ENCODE measurements around the gene POLE2. TPM values are rescaled to one million over a fixed set of nuclear protein-coding genes. Genes with fewer than 3 reads are reported as not detected.
A peak's percentile ranks its signal among the peaks of the same experiment; 100 is the strongest.

The POLE2 gene
- total RNA-seq, 1 experiment from 2014 or later, result 53.4 TPM

DNA sequence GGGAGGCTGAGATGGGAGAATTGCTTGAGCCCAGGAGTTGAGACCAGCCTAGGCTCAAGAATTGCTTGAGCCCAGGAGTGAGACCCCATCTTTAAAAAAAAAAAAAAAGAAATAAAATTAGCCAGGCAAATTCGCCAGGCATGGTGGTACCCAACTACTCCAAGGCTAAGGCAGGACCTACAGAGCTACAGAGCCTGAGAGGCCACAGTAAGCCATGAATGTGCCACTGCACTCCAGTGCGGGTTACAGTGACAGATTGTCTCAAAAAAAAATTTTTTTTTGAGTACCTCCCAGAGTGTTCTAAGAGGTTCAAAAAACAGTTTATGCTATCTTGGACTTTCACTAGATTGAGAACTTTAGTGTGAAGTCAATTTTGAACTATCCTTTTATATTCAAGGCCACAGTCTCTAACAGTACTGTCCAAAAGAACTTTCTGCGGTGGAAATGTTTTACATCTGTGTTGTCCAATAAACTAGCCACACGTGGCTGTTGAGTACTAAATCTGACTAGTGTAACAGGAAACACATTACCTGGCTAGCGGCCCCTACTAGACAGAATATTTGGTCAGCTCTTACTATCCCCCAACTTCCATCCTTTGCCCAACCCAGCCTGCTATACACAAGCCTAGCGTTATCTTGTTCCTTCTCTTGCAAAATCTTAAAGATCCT lies 70.0 kb downstream of the POLE2 start:
- DNase-seq, result no peak
- Histone ChIP-seq H3K4me3 (no peak overlapping the region), H3K27me3 (no peaks in the 10 kb centered on the region), H3K36me3 (peaks cover 48% of the 10 kb centered on the region), H3K4me1 (peaks cover 12% of the 10 kb centered on the region; the same call in 1 of the 2 replicates), H3K9me3 (replicated peaks) (no peaks in the 10 kb centered on the region), H3K27ac (no peak overlapping the region)

DNA sequence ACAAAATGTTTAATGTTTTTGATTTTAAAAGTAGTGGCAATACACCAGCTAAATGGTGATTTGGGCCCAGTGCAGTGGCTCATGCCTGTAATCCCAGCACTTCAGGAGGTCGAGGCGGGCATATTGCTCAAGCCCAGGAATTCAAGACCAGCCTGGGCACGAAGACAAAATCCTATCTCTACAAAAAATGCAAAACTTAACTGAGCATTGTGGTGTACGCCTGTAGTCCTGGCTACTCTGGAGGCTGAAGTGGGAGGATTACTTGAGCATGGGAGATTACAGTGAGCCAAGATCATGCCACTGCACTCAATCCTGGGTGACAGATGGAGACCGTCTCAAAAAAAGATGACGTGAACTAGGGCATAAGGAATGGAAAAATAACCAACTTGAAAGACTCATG lies 72.2 kb downstream of the POLE2 start:
- no peaks in the 10 kb centered on the region for H3K4me1 ChIP-seq
- no peak overlapping the region for H3K4me3 ChIP-seq
- H3K9me3 ChIP-seq (replicated peaks), result no peaks in the 10 kb centered on the region
- peaks cover 43% of the 10 kb centered on the region for H3K36me3 ChIP-seq
- H3K27me3 ChIP-seq, result no peaks in the 10 kb centered on the region
- DNase-seq, result no peak
- H3K27ac ChIP-seq, result no peak overlapping the region

DNA sequence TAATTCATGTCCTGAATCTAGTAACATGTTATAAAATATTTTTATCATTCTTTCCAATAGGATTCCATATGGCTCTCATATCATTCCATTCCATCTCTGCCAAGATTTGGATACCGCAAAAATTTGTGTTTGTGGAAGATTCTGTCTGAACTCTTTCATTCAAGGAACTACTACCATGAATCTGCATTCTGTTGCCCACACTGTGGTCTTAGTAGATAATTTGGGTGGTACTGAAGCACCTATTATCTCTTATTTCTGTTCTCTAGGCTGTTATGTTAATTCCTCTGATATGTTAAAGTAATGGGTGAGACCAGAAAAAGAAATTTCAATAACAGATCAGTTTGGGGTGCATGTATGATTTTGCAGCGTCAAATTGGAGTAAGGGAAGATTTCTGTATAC lies 73.8 kb downstream of the POLE2 start:
- no peak overlapping the region for H3K4me3 ChIP-seq
- no peaks in the 10 kb centered on the region for H3K9me3 ChIP-seq (replicated peaks)
- no peaks in the 10 kb centered on the region for H3K27me3 ChIP-seq
- no peak overlapping the region for H3K27ac ChIP-seq
- no peaks in the 10 kb centered on the region for H3K4me1 ChIP-seq
- H3K36me3 ChIP-seq, result peaks cover 46% of the 10 kb centered on the region
- no peak for DNase-seq

DNA sequence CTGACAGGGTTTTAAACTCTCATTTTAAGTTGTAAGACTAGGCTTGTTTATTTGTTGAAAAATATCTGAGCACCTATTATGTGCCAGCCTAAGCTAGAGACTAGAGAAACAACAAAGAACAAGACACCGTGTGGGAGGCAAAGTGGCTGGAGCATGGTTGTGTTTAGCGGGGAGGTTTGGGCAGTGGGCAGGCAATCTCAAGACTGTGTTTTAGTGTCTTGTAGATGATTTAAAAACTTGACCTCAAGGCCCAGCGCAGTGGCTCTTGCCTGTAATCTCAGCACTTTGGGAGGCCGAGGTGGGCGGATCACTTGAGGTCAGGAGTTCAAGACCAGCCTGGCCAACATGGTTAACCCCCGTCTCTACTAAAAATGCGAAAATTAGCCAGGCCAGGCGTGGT lies 75.3 kb downstream of the POLE2 start:
- no peaks in the 10 kb centered on the region for H3K9me3 ChIP-seq (replicated peaks)
- no peak for DNase-seq
- peaks cover 30% of the 10 kb centered on the region for H3K36me3 ChIP-seq

DNA sequence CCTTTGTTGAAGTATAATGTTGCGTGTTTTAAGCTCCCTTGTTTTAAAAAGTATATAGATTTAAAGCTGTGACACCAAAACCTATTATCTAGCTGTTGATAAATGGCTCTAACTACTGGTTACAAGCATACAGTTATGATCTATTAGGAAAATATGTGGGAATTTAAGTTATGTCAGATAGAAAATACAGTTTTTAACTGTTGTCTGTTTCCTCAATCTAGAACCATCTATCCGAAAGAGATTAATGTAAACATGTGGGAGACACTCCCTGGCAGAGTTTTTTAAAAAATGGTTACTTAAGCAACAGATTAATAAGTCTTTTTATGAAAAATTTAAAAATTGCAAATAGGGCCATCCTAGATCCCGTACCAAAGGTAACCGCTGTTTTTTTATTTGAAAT lies 75.8 kb downstream of the POLE2 start:
- Histone ChIP-seq H3K27ac (no peak overlapping the region), H3K4me1 (no peaks in the 10 kb centered on the region), H3K4me3 (no peak overlapping the region), H3K27me3 (no peaks in the 10 kb centered on the region), H3K9me3 (replicated peaks) (no peaks in the 10 kb centered on the region), H3K36me3 (peaks cover 29% of the 10 kb centered on the region)
- no peak for DNase-seq

More for the DNA sequence above, 75.3 kb downstream of the POLE2 start:
- Histone ChIP-seq H3K27me3 (no peaks in the 10 kb centered on the region), H3K4me3 (no peak overlapping the region), H3K4me1 (no peaks in the 10 kb centered on the region), H3K27ac (no peak overlapping the region)

DNA sequence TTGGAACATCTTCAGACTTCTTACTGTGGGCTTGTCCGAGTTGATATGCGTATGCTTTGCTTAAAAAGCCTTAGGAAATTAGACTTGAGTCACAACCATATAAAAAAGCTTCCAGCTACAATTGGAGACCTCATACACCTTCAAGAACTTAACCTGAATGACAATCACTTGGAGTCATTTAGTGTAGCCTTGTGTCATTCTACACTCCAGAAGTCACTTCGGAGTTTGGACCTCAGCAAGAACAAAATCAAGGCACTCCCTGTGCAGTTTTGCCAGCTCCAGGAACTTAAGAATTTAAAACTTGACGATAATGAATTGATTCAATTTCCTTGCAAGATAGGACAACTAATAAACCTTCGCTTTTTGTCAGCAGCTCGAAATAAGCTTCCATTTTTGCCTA lies 80.4 kb downstream of the POLE2 start:
- H3K4me1 ChIP-seq, result no peaks in the 10 kb centered on the region
- no peaks in the 10 kb centered on the region for H3K9me3 ChIP-seq (replicated peaks)
- H3K36me3 ChIP-seq, result peaks cover 44% of the 10 kb centered on the region
- no peaks in the 10 kb centered on the region for H3K27me3 ChIP-seq
- H3K4me3 ChIP-seq, result no peak overlapping the region
- DNase-seq, result no peak
- H3K27ac ChIP-seq, result no peak overlapping the region

DNA sequence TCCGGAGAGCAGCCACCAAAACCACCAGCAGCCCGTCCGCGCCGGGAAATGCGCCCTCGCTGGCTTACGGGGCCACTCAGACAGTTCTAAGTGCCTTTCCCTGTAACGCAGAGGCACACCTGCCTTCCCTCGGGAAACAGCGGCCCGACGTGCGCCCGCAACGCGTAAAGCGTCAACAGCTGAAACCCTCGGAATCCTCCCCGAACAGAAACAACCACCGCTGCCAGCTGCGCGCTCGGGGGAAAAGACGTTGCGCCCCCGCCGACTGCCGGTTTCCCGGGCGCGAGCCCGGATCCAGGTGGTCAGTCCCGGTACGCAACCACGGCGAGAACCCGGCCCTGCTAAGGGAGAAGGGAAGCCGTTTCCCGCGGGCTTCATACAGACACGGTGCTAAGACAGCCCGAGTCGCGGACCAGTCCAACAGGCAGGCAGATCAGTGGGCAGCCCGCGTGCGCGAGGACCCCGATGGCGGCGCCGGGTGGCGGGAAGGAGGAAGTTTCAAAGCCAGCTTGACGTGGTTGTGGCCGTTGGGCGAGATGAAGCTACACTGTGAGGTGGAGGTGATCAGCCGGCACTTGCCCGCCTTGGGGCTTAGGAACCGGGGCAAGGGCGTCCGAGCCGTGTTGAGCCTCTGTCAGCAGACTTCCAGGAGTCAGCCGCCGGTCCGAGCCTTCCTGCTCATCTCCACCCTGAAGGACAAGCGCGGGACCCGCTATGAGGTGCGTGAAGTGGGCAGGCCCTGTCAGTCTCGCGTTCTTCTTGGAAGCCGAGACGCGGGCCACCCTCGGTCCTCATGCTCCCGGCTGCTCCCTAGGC lies 89.3 kb downstream of the POLE2 start, which contains the start of gene LRR1:
TSS of gene LRR1 (plus strand) at position 456 of the 816 bp plus-strand sequence. CDS start at position 537, 81 bp downstream.
- peak within 1 kb of the TSS; percentile 98 for H3K4me3 ChIP-seq
- H3K9me3 ChIP-seq (replicated peaks), result no peaks in the 10 kb centered on the region; the same call in 1 of the 2 replicates
- no peaks in the 10 kb centered on the region for H3K4me1 ChIP-seq
- H3K27ac ChIP-seq, result peak within 1 kb of the TSS; percentile 100
- no peaks in the 10 kb centered on the region for H3K27me3 ChIP-seq
- H3K36me3 ChIP-seq, result peaks cover 17% of the 10 kb centered on the region
- DNase-seq, result peak; percentile 84 to 86

DNA sequence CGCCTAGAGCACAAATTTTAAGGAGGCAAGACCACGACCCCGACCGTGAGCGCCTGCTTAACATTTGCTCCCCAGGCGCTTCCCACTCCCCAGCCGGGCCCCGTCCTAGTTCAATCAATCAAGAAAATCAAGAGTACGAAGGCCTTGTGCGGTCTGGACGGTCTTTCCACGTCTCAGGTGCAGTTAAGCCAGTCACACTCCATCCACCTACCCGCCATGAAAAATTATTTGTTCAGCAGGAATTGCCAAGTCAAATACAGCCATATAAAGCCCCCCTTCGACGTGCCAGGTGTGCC lies 89.9 kb downstream of the POLE2 start:
- H3K27me3 ChIP-seq, result no peaks in the 10 kb centered on the region
- no peak for DNase-seq
- H3K4me3 ChIP-seq, result peak overlapping the region; percentile 98
- peaks cover 16% of the 10 kb centered on the region for H3K36me3 ChIP-seq
- H3K4me1 ChIP-seq, result no peaks in the 10 kb centered on the region; the same call in 1 of the 2 replicates
- H3K9me3 ChIP-seq (replicated peaks), result no peaks in the 10 kb centered on the region; the same call in 1 of the 2 replicates
- peak overlapping the region; percentile 100 for H3K27ac ChIP-seq

DNA sequence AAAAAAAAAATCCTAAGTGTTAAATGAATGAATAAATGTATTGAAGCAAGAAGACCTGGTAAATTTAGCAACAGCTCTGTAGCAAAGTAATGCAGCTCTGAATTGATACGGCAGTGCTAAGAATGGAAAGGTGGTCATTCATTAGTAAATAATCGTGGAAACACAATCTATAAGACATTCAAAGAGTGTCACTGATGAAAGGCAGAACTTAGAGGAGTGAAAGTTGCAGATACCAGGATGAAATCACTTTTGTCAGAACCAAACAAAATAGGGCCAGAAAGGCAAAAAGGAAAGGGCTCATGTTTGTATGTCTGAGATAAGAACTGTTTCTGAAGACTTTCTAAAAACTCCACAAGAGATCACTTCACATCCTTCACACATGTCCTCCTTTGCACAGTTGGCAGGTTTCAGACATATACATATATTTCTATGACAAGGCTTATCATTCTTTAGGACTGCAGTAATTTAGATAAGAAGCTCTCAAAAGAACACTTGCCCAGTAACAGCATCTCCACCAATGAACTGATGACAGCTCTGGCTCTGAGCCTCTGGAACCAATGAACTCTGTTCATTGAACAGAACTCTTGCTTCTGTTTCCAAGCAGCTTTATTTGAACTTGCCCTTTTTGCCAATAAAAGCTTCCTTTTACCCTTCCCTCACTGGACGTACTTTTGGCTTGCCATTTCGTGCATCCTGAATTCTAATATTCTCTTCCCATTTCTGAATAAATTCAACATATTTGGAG lies 93.5 kb downstream of the POLE2 start:
- DNase-seq, result no peak
- H3K4me1 ChIP-seq, result no peaks in the 10 kb centered on the region; the same call in 1 of the 2 replicates
- no peak overlapping the region for H3K27ac ChIP-seq

More for the DNA sequence above, 93.5 kb downstream of the POLE2 start:
- no peak overlapping the region for H3K4me3 ChIP-seq
- no peaks in the 10 kb centered on the region; the same call in 1 of the 2 replicates for H3K36me3 ChIP-seq
- no peaks in the 10 kb centered on the region for H3K27me3 ChIP-seq
- H3K9me3 ChIP-seq (replicated peaks), result no peaks in the 10 kb centered on the region; the same call in 1 of the 2 replicates

Other genes starting within 250 kb of the POLE2 start
- gene RPS29, start 101.8 kb downstream of the POLE2 start, total RNA-seq (2014; rRNA removed; shearing (Covaris generic)), result 2,114 and 2,463 TPM in 2 replicates
- gene LRR1, start 89.3 kb downstream of the POLE2 start, total RNA-seq (2014; rRNA removed; shearing (Covaris generic)), result 54.5 and 60.8 TPM in 2 replicates
- 268 and 271 TPM in 2 replicates for gene RPL36AL, start 67.6 kb downstream of the POLE2 start, total RNA-seq (2014; rRNA removed; shearing (Covaris generic))
- 72.0 and 72.8 TPM in 2 replicates for gene MGAT2, start 67.4 kb downstream of the POLE2 start, total RNA-seq (2014; rRNA removed; shearing (Covaris generic))
- gene DNAAF2, start 53.0 kb downstream of the POLE2 start, total RNA-seq (2014; rRNA removed; shearing (Covaris generic)), result 20.6 and 22.2 TPM in 2 replicates
- gene KLHDC1, start 4.9 kb upstream of the POLE2 start, total RNA-seq (2014; rRNA removed; shearing (Covaris generic)), result 0.10 and 0.32 TPM in 2 replicates
- 44.3 and 45.8 TPM in 2 replicates for gene KLHDC2, start 79.9 kb upstream of the POLE2 start, total RNA-seq (2014; rRNA removed; shearing (Covaris generic))
- gene NEMF, start 164.6 kb upstream of the POLE2 start, total RNA-seq (2014; rRNA removed; shearing (Covaris generic)), result 49.6 and 66.1 TPM in 2 replicates
- gene ARF6, start 204.9 kb upstream of the POLE2 start, total RNA-seq (2014; rRNA removed; shearing (Covaris generic)), result 32.2 and 35.7 TPM in 2 replicates